ENCODE measurements around the gene MREG. TPM values are rescaled to one million over a fixed set of nuclear protein-coding genes. Genes with fewer than 3 reads are reported as not detected.

The MREG gene
- total RNA-seq, 1 experiment from 2014 or later, result 16.9 TPM

DNA sequence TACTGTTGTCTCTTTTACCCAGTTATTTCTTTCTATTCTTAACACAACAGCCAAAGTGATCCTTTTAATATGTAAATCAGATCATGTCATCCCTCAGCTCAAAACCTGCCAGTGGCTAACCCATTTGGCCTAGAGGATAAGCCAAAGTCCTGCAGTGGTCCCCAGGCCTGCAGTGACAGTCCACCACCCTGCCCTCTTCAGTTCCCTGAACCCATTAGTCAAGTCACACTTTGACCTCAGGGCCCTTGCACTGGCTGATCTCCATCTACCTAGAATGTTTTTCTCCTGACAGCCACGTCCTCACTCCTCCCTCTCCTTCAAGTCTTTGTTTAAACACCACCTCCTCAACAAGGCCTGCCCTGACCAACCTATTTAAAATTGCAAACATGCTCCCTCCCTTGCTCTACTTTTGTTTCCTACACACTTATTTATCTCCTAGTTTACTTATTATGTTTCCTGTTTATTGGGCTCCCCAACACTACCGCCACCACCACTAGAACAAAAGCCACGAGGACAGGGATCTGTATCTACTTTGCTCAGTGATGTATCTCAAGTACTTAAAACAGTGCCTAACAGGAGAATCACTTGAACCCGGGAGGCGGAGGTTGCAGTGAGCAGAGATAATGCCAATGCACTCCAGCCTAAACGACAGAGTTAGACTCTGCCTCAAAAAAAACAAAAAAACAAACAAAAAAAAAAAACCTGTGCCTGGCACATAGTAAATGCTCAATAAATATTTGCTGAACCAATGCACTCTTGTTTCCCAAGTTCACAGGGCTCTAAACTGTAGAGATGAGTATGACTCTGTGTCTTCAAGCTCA lies 9.3 kb downstream of the MREG start:
- POLR2A ChIA-PET, result no interaction called here
- TF ChIP-seq, protein P1, sequence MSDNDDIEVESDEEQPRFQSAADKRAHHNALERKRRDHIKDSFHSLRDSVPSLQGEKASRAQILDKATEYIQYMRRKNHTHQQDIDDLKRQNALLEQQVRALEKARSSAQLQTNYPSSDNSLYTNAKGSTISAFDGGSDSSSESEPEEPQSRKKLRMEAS (IDR thresholded peaks at IDR 0.05), result no peak
- no peak for TF ChIP-seq JUND (IDR thresholded peaks at IDR 0.05)
- TF ChIP-seq TCF7L2 (IDR thresholded peaks at IDR 0.05; ENCODE audit: borderline replicate concordance, extremely low read depth, insufficient read depth, insufficient read length), result no peak
- no peak for TF ChIP-seq SIN3A (IDR thresholded peaks at IDR 0.05; ENCODE audit: low read depth)
- TF ChIP-seq ZFX (IDR thresholded peaks at IDR 0.05), result no peak
- no peak for TF ChIP-seq YY1 (IDR thresholded peaks at IDR 0.05; ENCODE audit: extremely low read depth, insufficient replicate concordance, low read depth, low read length)
- TF ChIP-seq, protein P2, sequence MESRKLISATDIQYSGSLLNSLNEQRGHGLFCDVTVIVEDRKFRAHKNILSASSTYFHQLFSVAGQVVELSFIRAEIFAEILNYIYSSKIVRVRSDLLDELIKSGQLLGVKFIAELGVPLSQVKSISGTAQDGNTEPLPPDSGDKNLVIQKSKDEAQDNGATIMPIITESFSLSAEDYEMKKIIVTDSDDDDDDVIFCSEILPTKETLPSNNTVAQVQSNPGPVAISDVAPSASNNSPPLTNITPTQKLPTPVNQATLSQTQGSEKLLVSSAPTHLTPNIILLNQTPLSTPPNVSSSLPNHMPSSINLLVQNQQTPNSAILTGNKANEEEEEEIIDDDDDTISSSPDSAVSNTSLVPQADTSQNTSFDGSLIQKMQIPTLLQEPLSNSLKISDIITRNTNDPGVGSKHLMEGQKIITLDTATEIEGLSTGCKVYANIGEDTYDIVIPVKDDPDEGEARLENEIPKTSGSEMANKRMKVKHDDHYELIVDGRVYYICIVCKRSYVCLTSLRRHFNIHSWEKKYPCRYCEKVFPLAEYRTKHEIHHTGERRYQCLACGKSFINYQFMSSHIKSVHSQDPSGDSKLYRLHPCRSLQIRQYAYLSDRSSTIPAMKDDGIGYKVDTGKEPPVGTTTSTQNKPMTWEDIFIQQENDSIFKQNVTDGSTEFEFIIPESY (IDR thresholded peaks at IDR 0.05; ENCODE audit: extremely low read depth, insufficient replicate concordance, low read length), result no peak
- no peak for TF ChIP-seq SRF (IDR thresholded peaks at IDR 0.05; ENCODE audit: low read depth)
- TF ChIP-seq ELF1 (IDR thresholded peaks at IDR 0.05; ENCODE audit: borderline replicate concordance, low read depth), result no peak
- no peak for TF ChIP-seq FOSL1 (IDR thresholded peaks at IDR 0.05; ENCODE audit: low read depth)
- no peak for TF ChIP-seq EGR1 (IDR thresholded peaks at IDR 0.05; ENCODE audit: low read depth)
- no peak for TF ChIP-seq EZH2 (IDR thresholded peaks at IDR 0.05)
- no peak for TF ChIP-seq CEBPB (IDR thresholded peaks at IDR 0.05; ENCODE audit: low read depth)
- intact Hi-C loops (cut with micrococcal nuclease), result no loop called here
- no peak for DNase-seq (ENCODE audit: low read depth, low spot score)
- Histone ChIP-seq H3K27ac (ENCODE audit: low read depth, low read length) (no peak overlapping the region), H3K9ac (ENCODE audit: low read length) (no peak overlapping the region), H3K4me2 (ENCODE audit: low read length) (no peak overlapping the region), H3K36me3 (ENCODE audit: control insufficient read depth in 1 of 2, insufficient read depth in 2 of 2, low read length in 2 of 2) (no peaks in the 10 kb centered on the region), H3K9me3 (ENCODE audit: control insufficient read depth in 1 of 2, insufficient read depth in 1 of 2, low read depth in 1 of 2, low read length in 2 of 2) (no peaks in the 10 kb centered on the region), H2AFZ (ENCODE audit: low read depth, low read length, poor library complexity, severe bottlenecking) (no peak overlapping the region), H3K9me2 (ENCODE audit: insufficient read depth) (no peaks in the 10 kb centered on the region), H3K79me2 (ENCODE audit: insufficient read depth, low read length) (peaks cover 9% of the 10 kb centered on the region; the same call in 1 of the 2 replicates), H3K4me1 (ENCODE audit: control insufficient read depth in 1 of 2, insufficient read depth in 2 of 2, low read length in 2 of 2) (peaks cover 0 to 14% of the 10 kb centered on the region in 2 experiments; a peak in 2 of 4 replicates), H3K4me3 (replicated peaks in 1 of 2; ENCODE audit: low read depth in 1 of 2, low read length in 2 of 2) (no peak overlapping the region), H4K20me1 (ENCODE audit: insufficient read depth) (no peaks in the 10 kb centered on the region), H3K27me3 (ENCODE audit: insufficient read depth, low read length) (no peaks in the 10 kb centered on the region)
- no peak for ATAC-seq
- RAD21 ChIA-PET (ENCODE audit: low non-redundant PET in 1 of 2, low total read pairs in 2 of 2, uncharacterized antibody in 2 of 2, unreplicated experiment in 2 of 2), result no interaction called here
- CTCF ChIA-PET, result no interaction called here
- BruUV-seq (replicated peaks), result no TSS peak

Measured in HCT116 (cell line).